SK-N-SH treated with all-trans-retinoic acid at 6 μM for 48 hours (cell line): ENCODE measurements around the gene PIPOX.

ENCODE experiments used
- ATAC-seq: fragments of 200-7000 bp; cut with Tn5 transposase; 3 replicates; pipeline ENCODE4 v1.9.1; 2020; ENCODE audit warnings: mild to moderate bottlenecking, moderate library complexity
- ARNTL ChIP-seq: fragments of 450-650 bp; formaldehyde crosslinking; IDR thresholded peaks from 2 replicates; pipeline ENCODE4 v1.5.0; 2020; ENCODE audit warnings: low read depth, mild to moderate bottlenecking, moderate library complexity, borderline replicate concordance
- BACH2 ChIP-seq: fragments of 250-450 bp; sonication (Bioruptor Pico); IDR thresholded peaks from 2 replicates; pipeline ENCODE4 v1.9.0; 2021; ENCODE audit warnings: mild to moderate bottlenecking, borderline replicate concordance
- CSDC2 ChIP-seq: fragments of 250-450 bp; sonication (Bioruptor Pico); IDR thresholded peaks from 2 replicates; pipeline ENCODE4 v1.5.0; 2020; ENCODE audit warnings: mild to moderate bottlenecking, moderate library complexity
- ESRRG ChIP-seq: fragments of 250-450 bp; sonication (Bioruptor Pico); IDR thresholded peaks from 2 replicates; pipeline ENCODE4 v1.6.1; 2021; ENCODE audit warnings: mild to moderate bottlenecking
- GLIS3 ChIP-seq: fragments of 250-450 bp; sonication (Bioruptor Pico); IDR thresholded peaks from 2 replicates; pipeline ENCODE4 v1.5.0; 2020; ENCODE audit warnings: mild to moderate bottlenecking, moderate library complexity
- ISL1 ChIP-seq: fragments of 250-450 bp; sonication (Bioruptor Pico); IDR thresholded peaks from 2 replicates; pipeline ENCODE4 v2.1.2; 2022; ENCODE audit warnings: mild to moderate bottlenecking, moderate library complexity
- OSR1 ChIP-seq: fragments of 250-450 bp; sonication (Bioruptor Pico); IDR thresholded peaks from 2 replicates; pipeline ENCODE4 v1.8.0; 2022; ENCODE audit warnings: moderate library complexity, mild to moderate bottlenecking, inconsistent platforms
- PPARA ChIP-seq: fragments of 250-450 bp; sonication (Bioruptor Pico); IDR thresholded peaks from 2 replicates; pipeline ENCODE4 v1.5.0; 2020; ENCODE audit warnings: mild to moderate bottlenecking, borderline replicate concordance
- RARB ChIP-seq: fragments of 250-450 bp; sonication (Bioruptor Pico); IDR thresholded peaks from 2 replicates; pipeline ENCODE4 v1.8.0; 2021; ENCODE audit warnings: mild to moderate bottlenecking, moderate library complexity
- SNAI2 ChIP-seq: fragments of 250-450 bp; sonication (Bioruptor Pico); IDR thresholded peaks from 2 replicates; pipeline ENCODE4 v1.5.0; 2020; ENCODE audit warnings: mild to moderate bottlenecking, moderate library complexity
- TCF4 ChIP-seq: fragments of 250-450 bp; sonication (Bioruptor Pico); IDR thresholded peaks from 2 replicates; pipeline ENCODE4 v1.8.0; 2021; ENCODE audit warnings: mild to moderate bottlenecking, moderate library complexity, borderline replicate concordance
- TOX ChIP-seq: fragments of 250-450 bp; sonication (Bioruptor Pico); IDR thresholded peaks from 2 replicates; pipeline ENCODE4 v1.8.0; 2021; ENCODE audit warnings: mild to moderate bottlenecking, moderate library complexity, borderline replicate concordance
- ZC3H10 ChIP-seq: fragments of 250-450 bp; sonication (Bioruptor Pico); IDR thresholded peaks from 2 replicates; pipeline ENCODE4 v1.5.1; 2021; ENCODE audit warnings: mild to moderate bottlenecking, moderate library complexity
- ZFP3 ChIP-seq: fragments of 250-450 bp; sonication (Bioruptor Pico); IDR thresholded peaks from 2 replicates; pipeline ENCODE4 v1.5.0; 2020; ENCODE audit warnings: mild to moderate bottlenecking, moderate library complexity
- ZFP30 ChIP-seq: fragments of 450-650 bp; formaldehyde crosslinking; IDR thresholded peaks from 2 replicates; pipeline ENCODE4 v1.5.0; 2022; ENCODE audit warnings: mild to moderate bottlenecking, moderate library complexity
- ZNF565 ChIP-seq: fragments of 450-650 bp; formaldehyde crosslinking; conservative IDR thresholded peaks from 2 replicates; pipeline ENCODE4 v1.5.0; 2020; ENCODE audit warnings: low read depth, mild to moderate bottlenecking, moderate library complexity
- ZNF70 ChIP-seq: fragments of 450-650 bp; formaldehyde crosslinking; IDR thresholded peaks from 2 replicates; pipeline ENCODE4 v1.5.0; 2020; ENCODE audit warnings: mild to moderate bottlenecking, moderate library complexity
- ZNF8 ChIP-seq: fragments of 450-650 bp; formaldehyde crosslinking; IDR thresholded peaks from 2 replicates; pipeline ENCODE4 v1.5.0; 2020; ENCODE audit warnings: mild to moderate bottlenecking, moderate library complexity
- TF ChIP-seq, protein P1 (sequence below): fragments of 250-450 bp; sonication (Bioruptor Pico); IDR thresholded peaks from 2 replicates; pipeline ENCODE4 v1.8.0; 2020; ENCODE audit warnings: mild to moderate bottlenecking, moderate library complexity, borderline replicate concordance
- TF ChIP-seq, protein P2 (sequence below): fragments of 250-450 bp; sonication (Bioruptor Pico); IDR thresholded peaks from 2 replicates; pipeline ENCODE4 v1.5.1; 2021; ENCODE audit warnings: mild to moderate bottlenecking, moderate library complexity
- TF ChIP-seq, protein P3 (sequence below): fragments of 250-450 bp; sonication (Bioruptor Pico); IDR thresholded peaks from 2 replicates; pipeline ENCODE4 v1.8.0; 2021; ENCODE audit warnings: low read depth, mild to moderate bottlenecking, moderate library complexity, borderline replicate concordance
- TF ChIP-seq, protein P4 (sequence below): fragments of 250-450 bp; sonication (Bioruptor Pico); IDR thresholded peaks from 2 replicates; pipeline ENCODE4 v1.5.1; 2020; ENCODE audit warnings: low read depth, mild to moderate bottlenecking, moderate library complexity
- TF ChIP-seq, protein P5 (sequence below): fragments of 250-450 bp; sonication (Bioruptor Pico); IDR thresholded peaks from 2 replicates; pipeline ENCODE4 v1.5.0; 2020; ENCODE audit warnings: mild to moderate bottlenecking, moderate library complexity

PIPOX gene

DNA sequence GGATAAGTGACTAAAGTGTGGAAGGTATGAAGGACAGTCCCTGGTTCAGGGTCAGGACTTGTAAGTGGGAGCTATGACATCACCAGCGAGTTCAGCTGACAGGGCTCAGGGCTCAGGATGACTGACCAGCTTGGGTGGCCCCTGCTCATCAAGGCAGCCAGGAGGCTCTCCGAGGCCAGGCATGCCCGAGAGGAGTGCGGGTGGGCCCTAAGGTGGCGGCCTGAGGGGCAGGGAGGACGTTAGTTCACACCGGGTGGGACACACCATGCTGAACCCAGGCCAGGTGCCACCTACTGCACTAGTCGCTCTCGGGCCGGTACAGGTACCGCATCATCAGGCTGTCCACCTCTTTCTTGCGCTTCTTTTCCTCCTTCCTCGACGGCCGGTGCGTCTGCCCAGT, 36.5 kb downstream of the PIPOX start:
- TF ChIP-seq GLIS3 (CRISPR knock-in tag) (no peak), ISL1 (CRISPR knock-in tag) (no peak), TOX (CRISPR knock-in tag) (no peak), BACH2 (CRISPR knock-in tag) (no peak), PPARA (CRISPR knock-in tag) (no peak), ARNTL (CRISPR knock-in tag) (no peak), ZFP30 (CRISPR knock-in tag) (no peak), ZNF565 (CRISPR knock-in tag) (no peak), ESRRG (CRISPR knock-in tag) (no peak), ZNF8 (no peak), OSR1 (no peak), ZNF70 (CRISPR knock-in tag) (no peak), SNAI2 (CRISPR knock-in tag) (no peak), ZC3H10 (no peak), TCF4 (CRISPR knock-in tag) (no peak)
- TF ChIP-seq, protein P1, sequence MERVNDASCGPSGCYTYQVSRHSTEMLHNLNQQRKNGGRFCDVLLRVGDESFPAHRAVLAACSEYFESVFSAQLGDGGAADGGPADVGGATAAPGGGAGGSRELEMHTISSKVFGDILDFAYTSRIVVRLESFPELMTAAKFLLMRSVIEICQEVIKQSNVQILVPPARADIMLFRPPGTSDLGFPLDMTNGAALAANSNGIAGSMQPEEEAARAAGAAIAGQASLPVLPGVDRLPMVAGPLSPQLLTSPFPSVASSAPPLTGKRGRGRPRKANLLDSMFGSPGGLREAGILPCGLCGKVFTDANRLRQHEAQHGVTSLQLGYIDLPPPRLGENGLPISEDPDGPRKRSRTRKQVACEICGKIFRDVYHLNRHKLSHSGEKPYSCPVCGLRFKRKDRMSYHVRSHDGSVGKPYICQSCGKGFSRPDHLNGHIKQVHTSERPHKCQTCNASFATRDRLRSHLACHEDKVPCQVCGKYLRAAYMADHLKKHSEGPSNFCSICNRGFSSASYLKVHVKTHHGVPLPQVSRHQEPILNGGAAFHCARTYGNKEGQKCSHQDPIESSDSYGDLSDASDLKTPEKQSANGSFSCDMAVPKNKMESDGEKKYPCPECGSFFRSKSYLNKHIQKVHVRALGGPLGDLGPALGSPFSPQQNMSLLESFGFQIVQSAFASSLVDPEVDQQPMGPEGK (CRISPR knock-in tag), result no peak
- TF ChIP-seq, protein P2, sequence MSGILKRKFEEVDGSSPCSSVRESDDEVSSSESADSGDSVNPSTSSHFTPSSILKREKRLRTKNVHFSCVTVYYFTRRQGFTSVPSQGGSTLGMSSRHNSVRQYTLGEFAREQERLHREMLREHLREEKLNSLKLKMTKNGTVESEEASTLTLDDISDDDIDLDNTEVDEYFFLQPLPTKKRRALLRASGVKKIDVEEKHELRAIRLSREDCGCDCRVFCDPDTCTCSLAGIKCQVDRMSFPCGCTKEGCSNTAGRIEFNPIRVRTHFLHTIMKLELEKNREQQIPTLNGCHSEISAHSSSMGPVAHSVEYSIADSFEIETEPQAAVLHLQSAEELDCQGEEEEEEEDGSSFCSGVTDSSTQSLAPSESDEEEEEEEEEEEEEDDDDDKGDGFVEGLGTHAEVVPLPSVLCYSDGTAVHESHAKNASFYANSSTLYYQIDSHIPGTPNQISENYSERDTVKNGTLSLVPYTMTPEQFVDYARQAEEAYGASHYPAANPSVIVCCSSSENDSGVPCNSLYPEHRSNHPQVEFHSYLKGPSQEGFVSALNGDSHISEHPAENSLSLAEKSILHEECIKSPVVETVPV (CRISPR knock-in tag), result no peak
- TF ChIP-seq, protein P3, sequence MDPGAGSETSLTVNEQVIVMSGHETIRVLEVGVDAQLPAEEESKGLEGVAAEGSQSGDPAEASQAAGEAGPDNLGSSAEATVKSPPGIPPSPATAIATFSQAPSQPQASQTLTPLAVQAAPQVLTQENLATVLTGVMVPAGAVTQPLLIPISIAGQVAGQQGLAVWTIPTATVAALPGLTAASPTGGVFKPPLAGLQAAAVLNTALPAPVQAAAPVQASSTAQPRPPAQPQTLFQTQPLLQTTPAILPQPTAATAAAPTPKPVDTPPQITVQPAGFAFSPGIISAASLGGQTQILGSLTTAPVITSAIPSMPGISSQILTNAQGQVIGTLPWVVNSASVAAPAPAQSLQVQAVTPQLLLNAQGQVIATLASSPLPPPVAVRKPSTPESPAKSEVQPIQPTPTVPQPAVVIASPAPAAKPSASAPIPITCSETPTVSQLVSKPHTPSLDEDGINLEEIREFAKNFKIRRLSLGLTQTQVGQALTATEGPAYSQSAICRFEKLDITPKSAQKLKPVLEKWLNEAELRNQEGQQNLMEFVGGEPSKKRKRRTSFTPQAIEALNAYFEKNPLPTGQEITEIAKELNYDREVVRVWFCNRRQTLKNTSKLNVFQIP (CRISPR knock-in tag), result no peak
- TF ChIP-seq, protein P4, sequence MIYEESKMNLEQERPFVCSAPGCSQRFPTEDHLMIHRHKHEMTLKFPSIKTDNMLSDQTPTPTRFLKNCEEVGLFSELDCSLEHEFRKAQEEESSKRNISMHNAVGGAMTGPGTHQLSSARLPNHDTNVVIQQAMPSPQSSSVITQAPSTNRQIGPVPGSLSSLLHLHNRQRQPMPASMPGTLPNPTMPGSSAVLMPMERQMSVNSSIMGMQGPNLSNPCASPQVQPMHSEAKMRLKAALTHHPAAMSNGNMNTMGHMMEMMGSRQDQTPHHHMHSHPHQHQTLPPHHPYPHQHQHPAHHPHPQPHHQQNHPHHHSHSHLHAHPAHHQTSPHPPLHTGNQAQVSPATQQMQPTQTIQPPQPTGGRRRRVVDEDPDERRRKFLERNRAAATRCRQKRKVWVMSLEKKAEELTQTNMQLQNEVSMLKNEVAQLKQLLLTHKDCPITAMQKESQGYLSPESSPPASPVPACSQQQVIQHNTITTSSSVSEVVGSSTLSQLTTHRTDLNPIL, result no peak
- no peak for ATAC-seq

DNA sequence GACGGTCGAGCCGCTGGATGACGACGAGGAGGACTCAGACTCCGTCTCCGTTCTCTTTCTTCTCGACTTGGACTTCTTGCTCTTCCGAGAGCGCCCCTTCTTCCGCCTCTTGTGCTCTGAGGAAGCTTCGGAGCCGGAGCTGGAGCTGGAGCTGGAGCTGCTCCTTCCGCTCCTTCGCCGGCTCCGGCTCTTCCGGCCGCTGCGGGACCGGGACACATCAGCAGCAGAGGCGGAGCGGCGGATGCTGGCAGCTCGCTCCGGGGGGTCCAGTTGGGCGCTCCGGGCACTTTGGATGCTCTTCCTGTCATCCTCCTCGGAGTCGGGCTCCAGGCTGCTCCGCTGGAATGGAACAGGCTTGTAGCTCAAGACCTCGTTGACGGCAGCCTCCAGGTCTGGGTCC, 36.9 kb downstream of the PIPOX start:
- no peak for ATAC-seq
- no peak for TF ChIP-seq RARB (CRISPR knock-in tag)
- no peak for TF ChIP-seq ARNTL (CRISPR knock-in tag)
- TF ChIP-seq, protein P4, result no peak
- TF ChIP-seq ZNF565 (CRISPR knock-in tag), result no peak
- TF ChIP-seq, protein P3 (CRISPR knock-in tag), result no peak
- no peak for TF ChIP-seq ZC3H10
- TF ChIP-seq, protein P2 (CRISPR knock-in tag), result no peak
- no peak for TF ChIP-seq TCF4 (CRISPR knock-in tag)
- TF ChIP-seq GLIS3 (CRISPR knock-in tag), result no peak
- TF ChIP-seq ISL1 (CRISPR knock-in tag), result no peak
- TF ChIP-seq ZNF70 (CRISPR knock-in tag), result no peak
- TF ChIP-seq ZFP3 (CRISPR knock-in tag), result no peak
- TF ChIP-seq, protein P5, sequence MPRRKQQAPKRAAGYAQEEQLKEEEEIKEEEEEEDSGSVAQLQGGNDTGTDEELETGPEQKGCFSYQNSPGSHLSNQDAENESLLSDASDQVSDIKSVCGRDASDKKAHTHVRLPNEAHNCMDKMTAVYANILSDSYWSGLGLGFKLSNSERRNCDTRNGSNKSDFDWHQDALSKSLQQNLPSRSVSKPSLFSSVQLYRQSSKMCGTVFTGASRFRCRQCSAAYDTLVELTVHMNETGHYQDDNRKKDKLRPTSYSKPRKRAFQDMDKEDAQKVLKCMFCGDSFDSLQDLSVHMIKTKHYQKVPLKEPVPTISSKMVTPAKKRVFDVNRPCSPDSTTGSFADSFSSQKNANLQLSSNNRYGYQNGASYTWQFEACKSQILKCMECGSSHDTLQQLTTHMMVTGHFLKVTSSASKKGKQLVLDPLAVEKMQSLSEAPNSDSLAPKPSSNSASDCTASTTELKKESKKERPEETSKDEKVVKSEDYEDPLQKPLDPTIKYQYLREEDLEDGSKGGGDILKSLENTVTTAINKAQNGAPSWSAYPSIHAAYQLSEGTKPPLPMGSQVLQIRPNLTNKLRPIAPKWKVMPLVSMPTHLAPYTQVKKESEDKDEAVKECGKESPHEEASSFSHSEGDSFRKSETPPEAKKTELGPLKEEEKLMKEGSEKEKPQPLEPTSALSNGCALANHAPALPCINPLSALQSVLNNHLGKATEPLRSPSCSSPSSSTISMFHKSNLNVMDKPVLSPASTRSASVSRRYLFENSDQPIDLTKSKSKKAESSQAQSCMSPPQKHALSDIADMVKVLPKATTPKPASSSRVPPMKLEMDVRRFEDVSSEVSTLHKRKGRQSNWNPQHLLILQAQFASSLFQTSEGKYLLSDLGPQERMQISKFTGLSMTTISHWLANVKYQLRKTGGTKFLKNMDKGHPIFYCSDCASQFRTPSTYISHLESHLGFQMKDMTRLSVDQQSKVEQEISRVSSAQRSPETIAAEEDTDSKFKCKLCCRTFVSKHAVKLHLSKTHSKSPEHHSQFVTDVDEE (CRISPR knock-in tag), result no peak
- TF ChIP-seq BACH2 (CRISPR knock-in tag), result no peak
- TF ChIP-seq ESRRG (CRISPR knock-in tag), result no peak
- no peak for TF ChIP-seq ZFP30 (CRISPR knock-in tag)
- no peak for TF ChIP-seq ZNF8
- TF ChIP-seq SNAI2 (CRISPR knock-in tag), result no peak
- TF ChIP-seq CSDC2 (CRISPR knock-in tag), result no peak
